CD4-positive, alpha-beta T cell treated with Interleukin-15 for 1 hour (primary cell): ENCODE results near the gene TUBB1.
A peak's percentile ranks its signal among the peaks of the same experiment; 100 is the strongest.
"Not testable (repeated sequence)": the region's sequence is repeated elsewhere in the genome, so short reads cannot be mapped to it uniquely, and the experiment has no call there.

ENCODE experiments used
- DNase-seq: peaks from one replicate; pipeline ENCODE4 v3.0.0-alpha.2; 2020

The TUBB1 gene

GRCh38 chr20:59024111-59024530 is 4.9 kb downstream of the TUBB1 start:
- no peak for DNase-seq

DNA sequence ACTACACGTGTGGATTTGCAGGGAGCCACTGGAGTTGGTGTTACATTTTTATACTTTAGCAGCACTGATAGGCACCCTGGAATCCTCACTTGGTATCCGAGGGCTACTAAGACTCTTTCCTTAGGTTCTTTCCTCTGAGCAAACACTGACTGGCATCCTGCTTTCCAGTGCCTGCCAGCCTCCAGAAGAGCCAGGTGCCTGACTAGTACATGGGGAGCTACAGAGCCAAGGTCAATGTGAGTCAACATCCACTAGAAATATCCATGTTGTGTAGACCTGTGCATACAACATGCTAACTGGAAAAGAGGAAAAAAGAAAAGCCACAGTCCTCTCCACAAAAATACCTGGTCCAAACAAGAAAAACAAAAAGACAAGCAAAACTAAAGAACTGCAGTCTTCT is 5.9 kb downstream of the TUBB1 start:
- DNase-seq, result no peak

DNA sequence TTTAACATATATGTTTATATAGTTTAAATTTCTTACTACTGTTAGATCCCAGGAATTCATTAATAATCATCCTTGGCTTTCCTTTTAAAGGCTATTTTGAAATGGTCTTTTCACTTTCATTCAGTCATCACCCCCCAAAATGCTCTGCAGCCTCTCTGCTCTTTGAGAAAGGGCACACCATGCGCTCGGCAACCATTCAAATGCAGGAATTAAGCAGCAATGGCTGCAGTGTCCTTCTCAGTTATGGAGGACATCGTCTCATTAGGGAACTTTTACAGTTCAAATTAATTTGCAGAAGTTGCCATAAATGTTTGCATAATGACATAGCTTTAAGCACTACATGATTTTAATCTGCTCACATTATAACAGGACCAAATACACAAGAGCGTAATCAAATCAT is 6.3 kb downstream of the TUBB1 start:
- DNase-seq, result no peak

DNA sequence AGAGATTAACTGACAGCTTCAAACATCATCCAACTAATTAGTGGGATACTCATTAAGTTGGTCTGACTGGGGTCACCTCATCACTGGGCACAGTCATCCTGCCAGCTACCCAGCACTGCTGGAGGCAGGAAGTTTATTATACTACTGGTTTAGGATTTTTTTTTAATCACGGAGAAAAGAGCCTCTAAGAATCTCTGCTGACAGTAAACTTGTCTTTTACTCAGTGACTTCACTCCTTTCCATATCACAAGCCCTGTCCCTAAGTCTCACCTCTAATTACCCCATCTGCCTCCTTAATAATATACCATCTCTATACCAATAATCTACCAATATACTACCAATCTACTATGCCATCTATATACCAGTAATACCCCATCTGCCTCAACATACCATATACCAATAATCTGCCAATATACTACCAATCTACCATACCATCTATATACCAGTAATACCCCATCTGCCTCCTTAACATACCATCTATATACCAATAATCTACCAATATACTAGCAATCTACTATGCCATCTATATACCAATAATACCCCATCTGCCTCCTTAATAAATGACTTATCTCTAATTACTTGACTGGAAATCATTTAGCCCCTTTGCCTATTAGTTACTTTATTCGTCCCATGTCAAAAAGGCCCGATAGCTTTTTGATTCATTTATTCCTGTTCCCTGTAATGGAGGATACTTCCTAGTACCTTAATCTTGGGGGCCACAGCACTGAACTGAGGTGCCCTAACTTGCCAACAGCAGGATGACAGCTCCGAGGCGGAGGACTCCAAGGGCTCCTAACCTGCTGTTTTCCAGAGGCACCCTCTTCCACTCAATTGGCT is 7.9 kb downstream of the TUBB1 start:
- no peak for DNase-seq

GRCh38 chr20:59027741-59028320 is 8.6 kb downstream of the TUBB1 start:
- DNase-seq, result no peak

DNA sequence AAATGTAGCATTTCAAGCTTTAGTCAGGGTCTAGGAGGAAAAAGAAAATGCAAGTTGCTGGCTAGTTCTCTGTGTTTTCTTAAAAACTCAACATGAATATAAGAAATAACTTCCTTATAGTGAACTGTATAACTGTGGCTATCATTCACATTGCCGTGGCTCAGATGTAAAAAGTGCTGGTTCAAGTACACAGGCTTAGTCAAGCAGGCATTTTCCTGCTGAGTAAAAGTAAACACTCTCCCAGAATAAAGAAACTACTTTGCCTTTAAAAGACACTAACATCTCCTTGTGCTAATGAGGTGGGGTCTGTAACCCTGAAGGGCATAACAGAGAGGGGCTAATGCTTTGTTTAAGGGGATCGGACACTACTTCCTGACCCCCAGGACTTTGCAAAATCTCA is 9.6 kb downstream of the TUBB1 start:
- no peak for DNase-seq

DNA sequence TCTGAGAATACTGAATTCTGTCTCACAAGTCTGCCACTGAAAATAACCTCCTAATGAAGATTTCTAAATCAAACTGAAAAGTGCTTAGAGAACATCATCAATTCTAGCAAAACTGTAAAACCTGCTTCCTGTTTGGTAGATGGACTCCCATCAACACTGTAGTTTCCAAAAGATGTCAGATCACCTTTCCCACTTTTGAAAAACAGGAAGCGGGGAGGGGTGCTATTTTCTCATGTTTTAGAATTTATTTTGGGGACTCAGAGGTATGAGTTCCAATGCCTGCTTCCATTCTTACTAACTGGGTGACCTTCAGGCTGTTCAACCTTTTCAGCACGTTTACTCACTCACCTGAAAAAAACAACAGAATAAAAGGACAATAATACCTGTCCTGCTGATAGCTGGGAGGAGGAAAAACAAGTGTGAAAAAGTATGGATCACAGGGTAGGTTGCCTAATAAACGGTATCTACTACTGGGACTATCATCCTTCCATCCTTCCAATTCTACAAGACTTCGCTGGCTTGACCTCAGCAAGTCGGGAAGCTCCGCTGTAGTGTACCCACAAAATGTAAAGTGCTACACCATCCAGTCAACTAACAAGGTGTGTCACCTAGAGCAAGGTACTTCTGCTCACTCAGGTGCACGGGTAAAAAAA is 11.8 kb downstream of the TUBB1 start:
- no peak for DNase-seq

GRCh38 chr20:59031564-59032022 is 12.4 kb downstream of the TUBB1 start:
- no peak for DNase-seq

GRCh38 chr20:59032023-59032712 is 12.9 kb downstream of the TUBB1 start, which contains the start of gene ATP5F1E:
Gene ATP5F1E, minus strand, starts transcription at chr20:59032335. Its CDS starts 84 bp downstream, at chr20:59032251.
- peak; percentile 98 for DNase-seq

GRCh38 chr20:59032713-59033059 is 13.5 kb downstream of the TUBB1 start:
- DNase-seq, result no peak

DNA sequence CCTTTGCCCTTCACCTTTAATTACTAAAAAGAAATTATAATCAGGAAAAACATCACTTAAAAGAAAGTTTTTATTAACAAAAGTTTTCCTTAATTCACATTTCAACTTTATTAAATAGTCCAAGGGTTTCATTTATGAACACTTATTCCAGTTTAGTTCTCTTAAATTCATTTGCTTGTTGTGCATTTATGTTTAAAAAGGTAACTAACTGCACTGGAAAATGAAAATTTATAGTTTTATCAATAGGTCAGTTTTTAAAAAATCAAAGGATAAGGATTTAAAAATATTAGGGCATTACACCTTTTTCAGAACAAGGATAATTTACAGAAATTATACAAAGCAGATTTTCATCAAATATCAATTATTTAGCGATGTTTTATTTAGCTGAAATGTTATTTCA is 13.9 kb downstream of the TUBB1 start:
- no peak for DNase-seq

GRCh38 chr20:59033616-59034165 is 14.5 kb downstream of the TUBB1 start:
- no peak for DNase-seq

GRCh38 chr20:59035381-59035780 is 16.2 kb downstream of the TUBB1 start:
- DNase-seq, result no peak

GRCh38 chr20:59037386-59037785 is 18.2 kb downstream of the TUBB1 start:
- no peak for DNase-seq

GRCh38 chr20:59039233-59039632 is 20.0 kb downstream of the TUBB1 start:
- DNase-seq, result no peak

GRCh38 chr20:59040667-59041066 is 21.4 kb downstream of the TUBB1 start:
- no peak for DNase-seq

GRCh38 chr20:59041487-59041886 is 22.3 kb downstream of the TUBB1 start:
- not testable (repeated sequence) for DNase-seq

DNA sequence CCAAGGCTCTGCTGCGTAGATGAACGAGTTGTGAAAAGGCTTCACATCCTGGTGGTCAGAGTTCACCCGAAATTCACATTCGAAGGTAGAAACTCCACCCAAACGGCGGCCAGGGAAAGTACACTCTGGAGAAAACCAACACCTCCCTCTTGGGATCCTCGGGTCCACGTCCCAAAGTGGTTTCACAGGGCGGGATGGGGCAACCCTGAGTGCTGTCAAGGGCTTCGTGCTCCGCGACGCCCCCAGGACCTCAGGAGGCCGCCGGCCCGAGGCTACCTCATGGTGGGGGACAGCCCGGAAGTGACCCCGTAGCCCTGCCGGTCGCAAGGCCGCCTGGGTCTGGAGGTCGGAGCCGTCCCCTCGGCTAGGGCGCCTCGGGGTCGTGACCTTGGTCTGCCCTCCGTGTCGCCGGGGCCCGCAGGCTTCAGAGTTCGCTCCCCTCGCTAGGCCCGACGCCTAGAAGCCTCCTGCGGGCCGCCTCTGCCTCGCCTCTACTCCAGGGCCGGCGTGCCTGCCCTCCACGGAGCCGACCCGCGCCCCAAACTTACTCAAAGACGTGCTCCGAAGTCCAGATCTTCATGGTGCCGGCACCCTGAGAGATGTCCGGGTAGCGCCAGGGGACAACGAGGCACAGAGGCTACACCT is 23.0 kb downstream of the TUBB1 start, which contains the start of gene PRELID3B:
PRELID3B (minus strand) TSS at position 636 of the 645 bp plus-strand sequence; CDS start at position 580, 56 bp downstream.
- peak; percentile 23 for DNase-seq

DNA sequence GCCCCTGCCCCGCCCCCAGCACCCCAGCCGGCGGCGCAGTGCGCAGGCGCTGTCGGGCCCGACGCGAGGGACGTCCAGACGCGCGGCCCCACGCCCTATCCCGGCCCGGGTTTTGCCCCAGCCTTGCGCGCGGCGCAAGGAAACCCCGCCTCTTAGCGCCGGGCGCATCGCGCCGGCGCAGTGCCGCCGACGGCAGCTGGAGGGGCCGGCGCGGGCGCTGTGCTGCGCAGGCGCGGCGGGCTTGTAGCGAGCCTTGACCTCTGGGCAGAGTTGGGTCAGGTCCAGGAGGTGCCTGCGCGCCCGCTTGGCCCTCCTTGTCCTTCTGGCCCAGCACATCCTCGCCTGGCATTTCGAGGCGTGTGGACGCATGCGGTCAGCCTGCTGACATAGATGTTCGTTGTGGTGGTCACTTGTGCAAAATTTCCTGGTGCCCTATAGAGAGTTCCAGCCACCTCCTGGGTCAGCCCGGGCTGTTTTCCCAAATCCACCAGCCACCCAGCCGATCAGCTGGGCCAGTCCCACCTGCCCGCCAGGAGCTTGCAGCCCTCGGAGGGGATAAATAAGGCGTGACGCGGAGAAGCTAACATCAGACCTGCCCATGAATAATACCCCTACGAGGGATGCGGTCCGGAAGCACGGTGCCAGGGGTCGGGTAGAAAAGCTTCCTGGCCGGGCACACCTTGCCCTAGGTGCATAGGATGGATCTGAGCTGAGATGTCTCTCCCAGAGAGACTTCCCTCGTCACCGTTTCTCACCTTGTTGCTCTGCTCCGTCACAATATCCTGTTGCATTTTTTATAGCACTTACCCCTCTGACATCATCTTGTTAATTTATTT is 23.8 kb downstream of the TUBB1 start:
- DNase-seq, result peak; percentile 96

- no peak for DNase-seq
Observed at GRCh38 chr20:59043698-59044097, 24.5 kb downstream of the TUBB1 start.

DNA sequence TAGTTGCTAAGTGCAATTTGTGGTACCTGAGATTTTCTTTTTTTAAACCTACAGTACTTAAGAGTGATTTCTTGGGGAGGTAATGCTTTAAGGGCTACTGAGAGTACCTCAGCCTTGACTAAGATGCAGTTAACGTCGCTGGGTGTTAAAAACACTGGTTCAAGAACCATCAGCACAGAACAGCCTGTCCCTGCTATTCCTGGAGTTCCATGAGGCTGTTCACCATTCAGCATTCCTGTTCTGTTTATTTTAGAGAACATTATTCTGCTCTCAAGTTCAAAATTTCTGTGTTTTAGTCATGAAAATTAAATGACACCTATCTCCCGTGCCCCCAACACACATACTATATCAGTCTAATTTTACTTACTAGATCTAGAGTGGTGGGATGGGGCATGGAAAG is 25.1 kb downstream of the TUBB1 start:
- DNase-seq, result no peak
